Hematopoietic multipotent progenitor cell treated with erythropoietin and hydrocortisone succinate and interleukin-3 and kit ligand, for 15 days (in vitro differentiated cells): ENCODE data around the gene CPE.

Experiments
- DNase-seq: peaks from one replicate; pipeline ENCODE4 v3.0.0-alpha.2; 2015; ENCODE audit warnings: low spot score

The CPE gene

GRCh38 chr4:165364452-165365080 lies 14.2 kb upstream of the CPE start:
- DNase-seq, result no peak

GRCh38 chr4:165367040-165367439 lies 11.8 kb upstream of the CPE start:
- no peak for DNase-seq

- DNase-seq, result no peak
Observed at GRCh38 chr4:165368114-165368513, 10.7 kb upstream of the CPE start.

GRCh38 chr4:165368567-165368966 lies 10.2 kb upstream of the CPE start:
- no peak for DNase-seq

- DNase-seq, result no peak
Observed at GRCh38 chr4:165369522-165369921, 9.3 kb upstream of the CPE start.

- no peak for DNase-seq
Observed at GRCh38 chr4:165370530-165370929, 8.3 kb upstream of the CPE start.

- DNase-seq, result no peak
Observed at GRCh38 chr4:165375465-165375864, 3.3 kb upstream of the CPE start.

DNA sequence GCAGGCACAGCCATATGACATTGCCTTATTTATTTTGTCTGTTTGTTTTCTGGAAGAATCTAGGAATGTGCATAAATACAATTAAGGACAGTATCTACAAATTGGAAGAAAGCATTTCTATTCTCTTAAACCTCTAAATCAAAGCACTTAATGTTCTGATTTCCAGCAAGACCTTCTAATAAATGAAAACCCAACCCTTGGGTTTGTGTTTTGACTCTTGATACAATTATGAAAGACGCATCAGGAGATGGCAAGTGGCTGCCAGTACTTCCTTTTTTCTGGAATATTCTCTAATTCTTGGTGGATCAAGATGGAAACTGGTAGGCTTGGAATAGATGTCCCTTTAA lies 437 bp upstream of the CPE start:
- no peak for DNase-seq

GRCh38 chr4:165379678-165380064 lies 863 bp downstream of the CPE start:
- no peak for DNase-seq

GRCh38 chr4:165380805-165381204 lies 2.0 kb downstream of the CPE start:
- DNase-seq, result no peak

- no peak for DNase-seq
Observed at GRCh38 chr4:165381821-165382373, 3.1 kb downstream of the CPE start.

DNA sequence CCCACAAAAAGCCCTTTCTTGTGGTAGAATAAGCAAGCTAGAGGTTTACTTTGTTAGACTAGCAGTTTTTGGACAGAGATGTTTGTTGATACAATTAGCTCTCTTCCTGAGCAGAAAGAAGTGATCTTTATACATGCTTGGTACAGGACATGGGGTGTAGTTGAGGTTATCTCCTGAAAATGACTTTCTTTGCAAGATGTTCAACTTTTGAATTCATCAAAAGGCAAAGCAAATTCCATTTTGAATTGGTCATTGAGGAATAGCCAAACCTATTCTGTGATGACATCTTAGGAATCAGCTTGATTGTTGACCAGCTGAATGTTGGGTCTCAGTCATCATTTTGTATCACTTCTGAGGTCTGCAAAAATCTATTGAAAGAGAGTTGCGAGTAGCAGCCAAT lies 3.8 kb downstream of the CPE start:
- DNase-seq, result no peak

DNA sequence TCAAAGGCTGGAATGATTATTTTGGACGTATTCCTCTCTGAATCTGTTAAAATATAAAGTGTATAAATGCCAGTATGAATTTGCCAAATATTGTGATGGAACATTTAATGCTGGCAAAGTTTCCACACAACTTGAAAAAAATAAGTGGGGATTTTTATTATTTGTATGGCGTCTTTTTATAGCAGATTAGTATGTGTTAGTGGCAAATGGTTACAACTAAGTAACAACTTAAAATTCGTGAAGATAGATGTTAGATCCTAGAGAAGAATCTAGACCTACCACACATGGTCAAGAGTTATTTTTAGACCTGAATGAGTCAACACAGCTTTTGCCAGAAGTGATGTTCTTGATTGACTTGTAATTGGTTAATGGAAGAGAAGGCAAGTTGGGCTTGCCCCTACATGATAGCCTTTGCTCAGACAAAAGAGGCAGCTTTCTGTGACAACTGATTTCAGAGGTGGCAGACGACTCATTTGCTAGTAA lies 4.8 kb downstream of the CPE start:
- no peak for DNase-seq

- no peak for DNase-seq
Observed at GRCh38 chr4:165384186-165384585, 5.4 kb downstream of the CPE start.

DNA sequence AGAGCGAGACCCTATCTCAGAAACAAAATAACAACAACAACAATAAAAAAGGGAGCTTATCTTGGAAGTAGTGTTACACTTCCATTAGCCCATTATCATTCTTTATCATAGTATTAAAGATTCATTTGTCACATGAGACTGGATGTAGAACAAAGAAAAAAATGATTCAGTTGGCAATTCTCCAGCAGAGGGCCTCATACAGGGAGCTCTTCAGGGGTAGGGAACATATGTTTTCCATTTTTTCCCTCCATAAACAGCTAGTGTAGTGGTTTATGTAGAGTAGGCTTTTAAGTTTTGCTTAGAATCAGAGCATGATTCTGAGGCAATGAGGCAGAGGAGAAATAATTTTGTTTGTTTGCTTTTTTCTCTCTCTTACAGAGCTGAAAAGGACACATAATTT lies 5.8 kb downstream of the CPE start:
- no peak for DNase-seq

DNA sequence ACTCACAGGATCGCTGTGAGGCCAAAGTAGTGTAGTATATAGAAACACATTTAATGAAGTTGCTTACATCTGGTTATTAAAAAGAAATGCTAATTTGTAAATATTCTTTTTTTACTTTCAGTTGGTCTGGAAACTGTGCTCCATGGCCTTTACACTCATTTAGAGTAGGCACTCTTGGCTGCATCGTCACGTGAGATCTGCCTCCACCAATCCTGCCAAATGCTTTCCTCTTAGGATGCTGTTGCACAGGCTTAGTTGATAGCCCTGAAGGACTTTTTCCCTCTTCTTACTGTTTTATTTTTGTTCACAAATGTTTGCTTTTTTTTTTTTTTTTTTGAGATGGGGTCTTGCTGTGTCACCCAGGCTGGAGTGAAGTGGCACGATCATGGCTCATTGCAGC lies 6.3 kb downstream of the CPE start:
- DNase-seq, result no peak

DNA sequence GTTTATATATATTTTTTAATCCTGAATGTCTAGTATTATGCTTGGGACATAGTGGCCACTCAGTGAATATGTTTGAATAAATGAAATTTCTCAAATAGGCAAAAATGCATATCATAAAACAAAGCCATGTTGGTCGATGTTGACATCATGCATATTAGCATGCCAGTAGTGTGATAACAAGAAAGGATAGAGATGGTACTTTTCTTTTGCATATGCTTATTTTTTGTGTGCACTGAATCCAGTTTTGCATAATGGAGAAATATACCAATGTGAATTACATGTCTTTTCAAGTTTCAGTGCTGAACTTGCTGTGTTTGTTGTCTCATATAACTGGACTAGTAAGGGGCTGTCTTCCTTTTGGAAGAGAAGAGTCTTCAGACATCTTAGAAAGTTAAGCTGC lies 7.5 kb downstream of the CPE start:
- no peak for DNase-seq

DNA sequence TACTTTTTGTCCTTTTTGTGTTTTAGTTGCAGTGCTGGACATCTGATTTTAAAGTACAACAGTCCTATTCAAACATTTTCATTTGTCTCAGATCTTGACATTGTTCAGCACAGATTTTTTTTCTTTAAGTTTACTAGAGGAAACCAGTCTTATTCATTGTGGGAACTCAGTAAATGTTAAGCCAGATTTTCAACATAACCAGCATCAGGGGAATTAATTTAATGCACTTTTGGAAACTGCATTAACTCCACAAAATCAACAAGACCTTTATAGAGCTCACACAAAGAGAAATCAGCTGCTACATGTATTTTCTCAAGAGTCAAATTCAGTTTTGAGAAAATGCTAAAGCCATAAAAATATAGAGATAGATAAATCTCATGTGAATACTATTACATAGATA lies 9.9 kb downstream of the CPE start:
- no peak for DNase-seq

GRCh38 chr4:165393051-165393450 lies 14.2 kb downstream of the CPE start:
- no peak for DNase-seq

- DNase-seq, result no peak
Observed at GRCh38 chr4:165393704-165394103, 14.9 kb downstream of the CPE start.

DNA sequence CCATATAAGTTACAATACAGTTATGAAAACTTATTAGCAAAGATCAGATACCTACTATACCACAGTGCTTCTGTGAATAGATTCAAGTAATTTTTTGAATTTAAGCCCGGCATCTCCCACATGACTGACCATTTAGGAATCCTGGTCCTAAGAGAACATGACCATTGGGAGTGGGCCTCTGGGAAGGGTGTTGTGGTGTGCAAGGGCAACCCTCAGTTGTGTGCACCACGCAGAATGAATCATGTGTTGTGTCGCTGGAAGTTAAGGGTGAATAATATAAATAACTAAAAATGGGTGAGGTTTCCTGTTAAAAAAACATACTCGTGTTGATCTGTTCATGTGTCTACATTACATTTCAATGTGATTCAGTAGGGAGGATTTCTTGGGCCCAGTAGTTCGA lies 15.5 kb downstream of the CPE start:
- no peak for DNase-seq

- DNase-seq, result no peak
Observed at GRCh38 chr4:165398570-165398969, 19.8 kb downstream of the CPE start.

- no peak for DNase-seq
Observed at GRCh38 chr4:165402375-165402774, 23.6 kb downstream of the CPE start.

- DNase-seq, result no peak
Observed at GRCh38 chr4:165403048-165403447, 24.2 kb downstream of the CPE start.
